HG02642 (cell line): Measurements from ENCODE around the gene PRSS50.
"Not testable (repeated sequence)": the region's sequence is repeated elsewhere in the genome, so short reads cannot be mapped to it uniquely, and the experiment has no call there.

Source experiments
- ATAC-seq: cut with Tn5 transposase; IDR thresholded peaks from one replicate; pipeline ENCODE4 v1.9.1; 2021; ENCODE audit warnings: mild to moderate bottlenecking; ENCODE audit not compliant: unreplicated experiment, poor library complexity

Gene PRSS50

GRCh38 chr3:46710229-46710628, 7.4 kb downstream of the PRSS50 start:
- ATAC-seq: no peak

- ATAC-seq: no peak
Observed at GRCh38 chr3:46709721-46710120, 7.9 kb downstream of the PRSS50 start.

DNA sequence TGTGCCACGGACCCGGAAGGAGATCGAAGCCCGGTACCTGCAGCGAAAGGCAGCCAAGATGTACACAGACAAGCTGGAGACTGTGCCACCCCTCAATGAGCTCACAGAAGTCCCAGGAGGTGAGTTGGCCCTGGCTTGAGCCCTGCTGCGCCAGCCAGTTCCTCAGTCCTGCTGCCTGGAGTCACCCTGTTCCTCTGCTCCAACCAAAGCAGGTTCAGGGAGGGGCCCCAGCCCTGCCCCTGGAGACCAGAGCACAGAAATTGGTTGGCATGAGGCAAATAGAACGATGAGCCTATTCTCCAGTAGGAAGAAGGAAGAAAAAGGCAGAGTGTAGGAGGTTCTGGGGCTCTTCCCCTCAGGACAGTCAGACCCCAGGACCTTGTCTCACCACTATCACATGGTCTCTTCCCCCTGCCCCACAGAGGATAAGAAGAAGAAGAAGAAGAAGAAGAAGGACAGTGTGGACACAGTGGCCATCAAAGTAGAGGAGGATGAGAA, 8.5 kb downstream of the PRSS50 start:
- ATAC-seq: no peak

DNA sequence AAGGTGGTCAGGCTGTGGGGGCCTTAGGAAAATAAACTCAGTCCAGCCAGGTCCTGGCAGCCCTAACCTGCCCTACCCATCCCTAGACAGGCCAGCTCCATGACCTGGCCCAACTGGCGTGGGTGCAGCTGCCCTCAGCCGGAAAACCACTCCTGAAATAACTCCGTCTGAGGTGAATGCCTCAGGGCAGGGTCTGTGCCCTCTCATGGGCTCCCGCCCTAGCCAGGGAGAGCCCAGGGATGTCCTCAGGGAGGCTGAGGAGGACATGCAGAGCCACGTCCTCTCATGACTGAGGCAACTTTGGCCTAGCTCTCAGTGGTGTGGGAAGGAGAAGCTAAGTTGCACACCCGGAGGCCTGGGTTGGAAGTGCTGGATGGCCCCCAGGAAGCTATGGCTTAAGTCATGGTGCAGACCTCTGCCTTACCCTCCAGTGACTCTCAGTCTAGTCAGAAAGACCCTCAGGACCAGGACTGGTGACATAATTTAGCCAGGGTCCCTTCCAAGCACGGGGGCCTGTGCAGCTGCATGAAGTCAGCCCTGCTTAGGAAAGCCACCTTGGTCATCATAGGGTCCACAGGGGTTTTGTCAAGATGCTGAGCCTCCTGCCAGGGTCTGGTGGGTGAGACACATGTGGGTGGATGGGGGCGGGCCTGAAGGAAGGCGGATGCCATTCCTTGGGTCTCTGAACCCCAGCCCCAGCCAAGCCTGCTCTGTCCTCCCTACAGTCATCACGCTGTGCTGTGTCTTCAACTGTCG, 9.1 kb downstream of the PRSS50 start:
- ATAC-seq: no peak

GRCh38 chr3:46707601-46708011, 10.1 kb downstream of the PRSS50 start:
- ATAC-seq: no peak

GRCh38 chr3:46706771-46707582, 10.7 kb downstream of the PRSS50 start:
- no peak for ATAC-seq

DNA sequence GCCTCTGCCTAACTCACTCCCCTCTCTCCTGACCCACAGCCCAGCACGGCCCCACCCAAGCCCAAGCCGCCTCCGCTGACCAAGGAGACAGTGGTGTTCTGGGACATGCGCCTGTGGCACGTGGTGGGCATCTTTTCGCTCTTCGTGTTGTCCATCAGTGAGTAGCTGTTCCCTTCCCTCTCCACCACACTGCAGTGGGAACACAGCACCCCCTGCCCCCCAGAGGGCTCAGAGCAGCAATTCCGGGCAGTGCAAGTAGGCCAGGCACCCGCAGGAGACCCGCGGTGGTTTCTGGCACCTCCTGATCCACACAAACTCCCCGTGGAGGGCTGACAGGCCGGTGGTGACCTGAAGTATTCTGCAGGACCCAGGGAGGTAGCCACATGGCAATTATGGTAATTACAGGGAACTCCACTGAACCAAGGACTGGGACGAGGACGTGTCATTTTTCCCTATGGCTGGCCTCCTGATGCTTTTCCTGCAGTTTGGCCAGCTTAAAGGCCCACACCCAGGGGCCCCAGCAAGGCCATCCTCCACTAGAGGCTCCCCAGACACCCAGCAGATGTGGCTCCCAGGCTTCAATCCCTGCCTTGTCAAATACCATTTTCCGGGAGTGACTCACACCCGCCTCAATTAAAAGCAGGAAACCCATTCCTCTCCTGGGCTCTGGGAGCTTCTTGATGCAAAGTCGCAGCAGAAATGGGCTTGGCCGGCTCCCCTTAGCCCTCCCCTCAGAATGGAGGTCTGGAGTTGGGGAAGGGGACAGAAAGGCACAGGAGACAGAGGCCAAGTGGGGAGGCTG, 11.7 kb downstream of the PRSS50 start:
- no peak for ATAC-seq

DNA sequence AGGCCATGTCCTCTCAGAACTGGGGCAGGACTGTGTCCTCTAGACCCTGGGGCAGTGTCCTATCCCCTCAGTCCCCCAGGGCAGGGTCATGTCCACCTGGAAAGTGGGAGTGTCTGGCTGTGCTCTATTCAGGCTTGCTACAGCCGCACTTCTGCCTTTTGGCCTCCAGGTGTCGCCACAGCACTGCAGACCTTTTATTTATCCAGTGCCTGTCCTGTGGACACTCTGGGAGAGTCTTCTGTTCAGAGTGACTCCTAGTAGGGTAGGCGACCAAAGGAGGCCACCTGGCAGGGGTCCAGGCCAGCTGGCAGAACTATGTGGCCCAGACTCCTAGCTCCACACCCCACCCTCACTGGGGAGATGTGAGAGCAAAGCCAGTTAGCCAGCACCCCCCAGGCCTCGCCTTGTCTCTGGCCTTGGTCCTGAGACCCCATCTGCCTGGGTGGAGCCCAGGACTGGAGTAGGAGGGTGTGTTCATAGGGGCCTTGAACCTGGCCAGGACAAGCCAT, 12.6 kb downstream of the PRSS50 start:
- no peak for ATAC-seq

DNA sequence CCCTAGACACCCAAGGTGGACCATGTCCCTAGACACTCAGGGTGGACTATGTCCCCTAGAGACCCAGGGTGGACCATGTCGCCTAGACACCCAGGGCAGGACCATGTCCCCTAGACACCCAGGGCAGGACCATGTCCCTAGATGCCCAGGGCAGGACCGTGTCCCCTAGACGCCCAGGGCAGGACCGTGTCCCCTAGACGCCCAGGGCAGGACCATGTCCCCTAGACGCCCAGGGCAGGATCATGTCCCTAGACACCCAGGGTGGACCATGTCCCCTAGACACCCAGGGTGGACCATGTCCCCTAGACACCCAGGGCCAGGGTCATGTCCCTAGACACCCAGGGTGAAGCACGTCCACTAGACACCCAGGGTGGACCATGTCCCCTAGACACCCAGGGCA, 13.3 kb downstream of the PRSS50 start:
- not testable (repeated sequence) for ATAC-seq

DNA sequence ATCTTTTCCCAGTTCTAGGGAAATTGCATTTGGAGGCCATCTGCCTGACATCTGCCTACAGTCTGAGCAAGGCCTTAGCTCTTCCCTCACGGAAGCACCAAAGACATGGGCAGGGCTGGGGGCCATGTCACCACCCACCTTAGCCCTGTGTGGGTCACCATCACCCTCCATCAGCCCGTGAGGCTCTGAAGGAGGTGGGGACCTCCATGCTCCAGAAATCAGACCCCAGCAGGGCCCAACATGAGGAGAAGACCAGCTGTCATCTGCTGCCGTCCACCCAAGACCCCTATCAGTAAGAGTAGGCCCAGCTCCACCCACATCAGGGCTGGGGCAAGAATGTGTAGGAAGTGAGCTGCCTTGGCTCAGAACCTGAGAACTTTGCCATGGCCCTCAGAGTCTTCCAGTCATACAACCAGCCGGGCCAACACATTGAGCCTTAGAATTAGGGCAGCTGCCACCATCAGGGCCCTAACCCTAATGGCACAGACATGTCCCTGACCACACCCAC, 14.6 kb downstream of the PRSS50 start:
- ATAC-seq: no peak

DNA sequence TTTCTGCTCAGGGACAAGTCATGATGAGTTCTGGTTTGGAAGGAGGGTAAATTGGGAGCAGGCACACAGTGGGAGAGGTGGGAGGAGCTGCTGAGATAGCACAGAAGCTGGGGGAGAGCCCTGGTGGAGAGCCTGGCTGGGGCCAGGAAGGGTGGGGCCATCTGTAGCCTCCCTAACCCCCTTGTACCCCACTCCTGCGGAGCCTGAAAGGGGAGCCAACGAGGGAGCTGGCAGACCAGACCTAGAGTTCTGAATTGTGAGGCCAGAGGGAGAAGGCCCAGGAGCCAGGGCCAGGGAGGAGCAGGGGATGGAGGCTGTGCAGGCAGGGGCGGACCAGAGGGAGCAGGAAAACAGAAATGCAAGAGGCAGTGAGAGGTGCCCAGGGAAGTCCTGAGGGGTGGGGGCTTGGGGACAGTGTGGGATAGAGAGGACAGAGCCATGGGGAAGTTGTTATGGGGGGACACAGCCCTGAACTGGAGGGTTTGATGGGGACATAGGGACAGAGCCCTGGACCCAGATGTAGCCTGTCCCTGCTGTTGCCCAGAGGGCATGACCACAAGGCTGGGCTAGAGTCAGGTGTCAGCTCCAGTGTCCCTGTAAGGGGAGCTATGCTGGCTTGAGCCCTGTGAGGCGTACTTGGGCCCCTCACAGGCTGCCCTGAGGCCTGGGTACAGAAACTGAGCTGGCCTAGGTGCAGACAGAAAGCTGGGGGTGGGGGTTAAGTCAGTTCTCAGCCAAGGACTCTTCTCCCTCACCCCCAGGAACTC, 15.2 kb downstream of the PRSS50 start:
- ATAC-seq: no peak

DNA sequence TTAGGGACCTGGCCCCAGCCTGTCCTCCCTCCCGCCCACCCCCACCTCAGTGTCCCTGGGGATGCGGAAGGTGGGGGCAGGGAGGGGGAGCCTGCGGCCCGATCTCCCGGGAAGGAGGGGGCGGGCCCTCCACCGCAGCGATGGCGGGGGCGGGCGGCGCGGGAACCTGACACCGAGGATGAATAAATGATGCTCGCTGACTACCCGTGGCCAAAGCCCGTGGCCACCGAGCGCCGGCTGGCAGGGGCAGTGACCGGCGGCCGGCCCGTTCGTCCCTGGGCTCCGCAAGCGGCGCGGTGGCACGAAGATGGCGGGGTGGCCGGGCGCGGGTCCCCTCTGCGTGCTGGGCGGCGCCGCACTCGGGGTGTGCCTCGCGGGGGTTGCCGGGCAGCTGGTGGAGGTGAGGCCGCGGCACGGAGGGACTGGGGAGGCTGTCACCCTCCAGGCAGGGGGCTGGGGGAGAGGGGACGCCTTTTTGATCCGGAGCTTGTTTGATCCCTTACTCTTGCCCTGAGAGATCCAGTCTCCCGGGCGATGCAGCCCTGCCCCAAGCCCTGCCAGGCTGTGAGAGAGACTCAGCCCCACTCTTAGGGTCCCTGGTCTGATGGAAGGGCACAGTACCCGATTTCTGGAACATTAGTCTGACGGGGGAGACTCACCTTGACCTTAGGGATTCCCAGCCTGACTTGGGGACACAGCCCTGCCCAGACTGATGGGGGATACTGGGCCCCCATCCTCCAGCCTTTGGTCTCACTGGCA, 16.3 kb downstream of the PRSS50 start, which contains the start of gene TMIE:
TMIE (plus strand) TSS at position 212 of the 759 bp plus-strand sequence; CDS start at position 308, 96 bp downstream.
- no peak for ATAC-seq

- no peak for ATAC-seq
Observed at GRCh38 chr3:46700772-46701171, 16.9 kb downstream of the PRSS50 start.

GRCh38 chr3:46699676-46700523, 17.8 kb downstream of the PRSS50 start:
- ATAC-seq: no peak

GRCh38 chr3:46695962-46696894, 21.4 kb downstream of the PRSS50 start:
- ATAC-seq: no peak

DNA sequence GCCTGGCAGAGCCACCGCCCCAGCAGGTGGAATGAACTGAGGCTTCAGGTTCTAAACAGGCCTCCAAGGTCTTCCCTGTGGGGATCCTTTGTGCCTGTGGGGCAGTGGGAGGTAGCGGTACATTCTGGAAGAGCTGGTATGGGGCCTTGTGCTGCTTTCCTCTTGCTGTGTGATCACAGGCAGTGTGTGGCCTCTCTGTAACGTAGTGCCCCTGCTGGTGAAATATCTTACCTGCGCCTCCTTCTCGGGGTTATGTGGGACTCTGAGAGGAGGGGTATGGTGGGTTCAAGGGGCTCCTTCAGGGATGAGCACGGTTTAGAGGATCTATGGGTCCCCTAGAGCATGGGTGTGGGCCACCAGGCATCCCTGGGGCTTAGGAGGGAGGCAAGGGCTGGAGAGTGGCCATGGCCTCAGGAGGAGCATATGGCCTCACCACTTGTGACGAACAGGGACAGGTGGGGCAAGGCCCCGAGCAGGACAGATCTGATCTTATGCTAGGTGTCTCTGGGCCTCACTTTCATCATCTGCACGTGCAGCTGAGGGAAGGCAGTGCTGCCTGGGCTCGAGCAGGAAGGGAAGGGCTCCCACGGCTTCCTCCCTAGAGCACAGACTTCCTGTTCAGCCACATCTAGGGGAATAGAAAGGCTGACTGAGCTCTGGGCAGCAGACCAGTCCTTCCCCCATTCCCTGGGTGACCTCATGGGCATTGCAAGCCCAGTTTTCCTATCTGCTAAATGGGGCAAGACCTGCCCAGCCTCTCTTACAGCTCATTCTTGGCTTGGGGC, 22.3 kb downstream of the PRSS50 start:
- ATAC-seq: no peak
